Measurements from ENCODE around the gene ADM5. TPM values are rescaled to one million over a fixed set of nuclear protein-coding genes. Genes with fewer than 3 reads are reported as not detected.

Gene ADM5
- total and polyA plus RNA-seq, 10 of the 15 experiments (the other 5 are each of a cell fraction or from before 2014, with no cell fraction given), result 0.05 to 6.0 (median 1.2) TPM; not detected in 1

DNA sequence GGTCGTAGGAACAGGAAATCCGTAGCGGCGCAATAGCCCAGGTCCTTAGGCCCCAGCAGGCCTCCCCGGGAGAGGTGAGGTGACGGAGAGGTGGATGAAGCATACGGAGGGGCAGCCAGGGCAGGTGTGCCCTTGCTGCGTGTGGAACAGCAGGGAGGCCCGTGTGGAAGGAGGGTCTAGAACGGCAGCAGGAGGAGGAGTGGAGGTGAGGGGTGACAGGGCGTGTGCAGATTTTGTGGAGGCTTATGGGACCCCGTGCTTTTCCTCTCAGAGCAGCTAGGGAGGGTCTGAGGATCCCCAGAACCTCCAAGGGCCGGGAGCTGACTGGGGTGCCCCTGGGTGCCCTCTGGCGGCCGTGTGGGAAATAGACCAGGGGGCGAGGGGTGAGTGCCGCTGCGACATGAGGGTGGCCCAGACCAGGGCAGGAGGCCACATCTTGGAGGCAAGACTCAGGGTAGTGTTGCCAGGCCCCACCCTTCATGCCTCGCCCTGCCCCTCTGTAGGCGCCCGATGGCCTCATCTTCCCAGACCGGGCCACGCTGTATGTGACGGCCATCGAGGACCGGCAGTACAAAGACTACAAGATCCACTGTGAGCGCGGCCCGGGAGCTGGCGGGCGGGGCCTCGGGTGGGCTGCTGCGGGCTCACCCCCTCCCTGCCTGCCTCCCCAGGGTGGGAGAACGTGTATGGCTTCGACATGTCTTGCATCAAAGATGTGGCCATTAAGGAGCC is 5.0 kb upstream of the ADM5 start:
- Histone ChIP-seq H3K79me2 (ENCODE audit: control insufficient read depth, insufficient read depth, low read length) (peaks cover 26% of the 10 kb centered on the region), H4K20me1 (ENCODE audit: control insufficient read depth, insufficient read depth) (peaks cover 12% of the 10 kb centered on the region), H3K27me3 (replicated peaks in 1 of 2; ENCODE audit: control insufficient read depth in 2 of 2, insufficient read depth in 2 of 2, low read length in 1 of 2) (no peaks in the 10 kb centered on the region), H3K36me3 (ENCODE audit: control insufficient read depth in 2 of 2, insufficient read depth in 2 of 2, low read length in 1 of 2) (peaks cover 24 to 48% of the 10 kb centered on the region in 2 experiments), H3K27ac (ENCODE audit: control insufficient read depth, insufficient read depth) (no peak overlapping the region), H3K4me2 (ENCODE audit: control insufficient read depth, insufficient read depth) (no peak overlapping the region), H3K9ac (ENCODE audit: control insufficient read depth, insufficient read depth, low read length) (no peak overlapping the region), H3K4me1 (ENCODE audit: control insufficient read depth, insufficient read depth, low read length) (peaks cover 10% of the 10 kb centered on the region), H2AFZ (ENCODE audit: control insufficient read depth, low read depth, low read length) (no peak overlapping the region), H3K9me3 (replicated peaks; ENCODE audit: control insufficient read depth, insufficient read depth, low read length) (no peaks in the 10 kb centered on the region), H3K4me3 (no peak overlapping the region)
- DNase-seq (ENCODE audit: low read depth, low spot score), result no peak
- ATAC-seq, result peak; percentile 55
- ChIA-PET SMC1A (ENCODE audit: uncharacterized antibody, unreplicated experiment) (no interaction called here), CTCF (interaction anchor here (0.5 to 2.0 kb wide), 7 partner anchors 8 to 308 kb away, joined by 3 to 6 read pairs (median 3); partner anchors contain the start of gene RRAS), POLR2A (no interaction called here), RAD21 (ENCODE audit: unreplicated experiment) (no interaction called here)
- WGBS (ENCODE audit: insufficient coverage, insufficient replicate concordance, low lambda C conversion rate, missing lambda C conversion rate), result 81% methylated on average over 35 of the region's 35 CpGs
- TF ChIP-seq POLR2A (IDR thresholded peaks at IDR 0.05; ENCODE audit: low read depth, low read length) (peak; percentile 75), ZNF207 (IDR thresholded peaks at IDR 0.05; ENCODE audit: borderline replicate concordance) (no peak), EGR1 (IDR thresholded peaks at IDR 0.05; ENCODE audit: borderline replicate concordance in 1 of 2, low read depth in 2 of 2, low read length in 2 of 2) (0 out of 3 replicates have a peak, but pooled peaks of 1 of the 2 experiments have one; percentile 2), HDGF (IDR thresholded peaks at IDR 0.05) (0 out of 2 replicates have a peak, but pooled peaks have one; percentile 46), MYB (IDR thresholded peaks at IDR 0.05; ENCODE audit: borderline replicate concordance, low read depth, low read length) (no peak), BCL11A (IDR thresholded peaks at IDR 0.05; ENCODE audit: low read depth, low read length) (no peak), POU2F2 (IDR thresholded peaks at IDR 0.05; ENCODE audit: borderline replicate concordance, low read depth, low read length) (0 out of 3 replicates have a peak, but pooled peaks have one; percentile 24), LARP7 (IDR thresholded peaks at IDR 0.05) (0 out of 2 replicates have a peak, but pooled peaks have one; percentile 28), ELK1 (IDR thresholded peaks at IDR 0.05; ENCODE audit: low read depth, low read length) (no peak), MYC (IDR thresholded peaks at IDR 0.05; ENCODE audit: insufficient read depth, insufficient read length, insufficient replicate concordance, low read length, severe bottlenecking) (no peak), SMC3 (IDR thresholded peaks at IDR 0.05; ENCODE audit: borderline replicate concordance, low read length) (peak; percentile 25; the same call in 1 of the 2 replicates), NFXL1 (IDR thresholded peaks at IDR 0.05; ENCODE audit: borderline replicate concordance) (no peak), POLR2AphosphoS5 (IDR thresholded peaks at IDR 0.05; ENCODE audit: low read length) (peak; percentile 79)
- TF ChIP-seq, protein P1, sequence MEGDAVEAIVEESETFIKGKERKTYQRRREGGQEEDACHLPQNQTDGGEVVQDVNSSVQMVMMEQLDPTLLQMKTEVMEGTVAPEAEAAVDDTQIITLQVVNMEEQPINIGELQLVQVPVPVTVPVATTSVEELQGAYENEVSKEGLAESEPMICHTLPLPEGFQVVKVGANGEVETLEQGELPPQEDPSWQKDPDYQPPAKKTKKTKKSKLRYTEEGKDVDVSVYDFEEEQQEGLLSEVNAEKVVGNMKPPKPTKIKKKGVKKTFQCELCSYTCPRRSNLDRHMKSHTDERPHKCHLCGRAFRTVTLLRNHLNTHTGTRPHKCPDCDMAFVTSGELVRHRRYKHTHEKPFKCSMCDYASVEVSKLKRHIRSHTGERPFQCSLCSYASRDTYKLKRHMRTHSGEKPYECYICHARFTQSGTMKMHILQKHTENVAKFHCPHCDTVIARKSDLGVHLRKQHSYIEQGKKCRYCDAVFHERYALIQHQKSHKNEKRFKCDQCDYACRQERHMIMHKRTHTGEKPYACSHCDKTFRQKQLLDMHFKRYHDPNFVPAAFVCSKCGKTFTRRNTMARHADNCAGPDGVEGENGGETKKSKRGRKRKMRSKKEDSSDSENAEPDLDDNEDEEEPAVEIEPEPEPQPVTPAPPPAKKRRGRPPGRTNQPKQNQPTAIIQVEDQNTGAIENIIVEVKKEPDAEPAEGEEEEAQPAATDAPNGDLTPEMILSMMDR (IDR thresholded peaks at IDR 0.05 in 2 of 3, conservative IDR thresholded peaks at IDR 0.05 in 1 of 3; ENCODE audit: control insufficient read depth in 2 of 3, extremely low read depth in 1 of 3, insufficient read depth in 1 of 3, low read depth in 3 of 3, low read length in 3 of 3), result peak; percentile 51 to 74 (median 70)
- TF ChIP-seq, protein P2, sequence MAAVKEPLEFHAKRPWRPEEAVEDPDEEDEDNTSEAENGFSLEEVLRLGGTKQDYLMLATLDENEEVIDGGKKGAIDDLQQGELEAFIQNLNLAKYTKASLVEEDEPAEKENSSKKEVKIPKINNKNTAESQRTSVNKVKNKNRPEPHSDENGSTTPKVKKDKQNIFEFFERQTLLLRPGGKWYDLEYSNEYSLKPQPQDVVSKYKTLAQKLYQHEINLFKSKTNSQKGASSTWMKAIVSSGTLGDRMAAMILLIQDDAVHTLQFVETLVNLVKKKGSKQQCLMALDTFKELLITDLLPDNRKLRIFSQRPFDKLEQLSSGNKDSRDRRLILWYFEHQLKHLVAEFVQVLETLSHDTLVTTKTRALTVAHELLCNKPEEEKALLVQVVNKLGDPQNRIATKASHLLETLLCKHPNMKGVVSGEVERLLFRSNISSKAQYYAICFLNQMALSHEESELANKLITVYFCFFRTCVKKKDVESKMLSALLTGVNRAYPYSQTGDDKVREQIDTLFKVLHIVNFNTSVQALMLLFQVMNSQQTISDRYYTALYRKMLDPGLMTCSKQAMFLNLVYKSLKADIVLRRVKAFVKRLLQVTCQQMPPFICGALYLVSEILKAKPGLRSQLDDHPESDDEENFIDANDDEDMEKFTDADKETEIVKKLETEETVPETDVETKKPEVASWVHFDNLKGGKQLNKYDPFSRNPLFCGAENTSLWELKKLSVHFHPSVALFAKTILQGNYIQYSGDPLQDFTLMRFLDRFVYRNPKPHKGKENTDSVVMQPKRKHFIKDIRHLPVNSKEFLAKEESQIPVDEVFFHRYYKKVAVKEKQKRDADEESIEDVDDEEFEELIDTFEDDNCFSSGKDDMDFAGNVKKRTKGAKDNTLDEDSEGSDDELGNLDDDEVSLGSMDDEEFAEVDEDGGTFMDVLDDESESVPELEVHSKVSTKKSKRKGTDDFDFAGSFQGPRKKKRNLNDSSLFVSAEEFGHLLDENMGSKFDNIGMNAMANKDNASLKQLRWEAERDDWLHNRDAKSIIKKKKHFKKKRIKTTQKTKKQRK (IDR thresholded peaks at IDR 0.05; ENCODE audit: low read depth, low read length), result no peak
- no TSS peak for BruUV-seq (replicated peaks)
- intact Hi-C loops (cut with micrococcal nuclease; ENCODE audit: unreplicated experiment) (no loop called here), in situ Hi-C loops (cut with MboI) (no loop called here)
- no peak for FAIRE-seq
